Stimulated activated CD8-positive, alpha-beta memory T cell treated with anti-CD3 and anti-CD28 coated beads, Interleukin-4, amount 100 ng/mL, for 1 hour (primary cell): ENCODE results near the gene STXBP3.
A peak's percentile ranks its signal among the peaks of the same experiment; 100 is the strongest.

Experiments used
- DNase-seq, 2 donors: peaks; one replicate each; pipeline ENCODE4 v3.0.0-alpha.2; 2020; ENCODE audit warnings: low read depth in 2 of 2, low spot score in 1 of 2

The STXBP3 gene

GRCh38 chr1:108801101-108801500 is 54.6 kb downstream of the STXBP3 start:
- no peak for DNase-seq

GRCh38 chr1:108803548-108803947 is 57.1 kb downstream of the STXBP3 start:
- DNase-seq, result no peak

- DNase-seq, result no peak
Measured at GRCh38 chr1:108808438-108808837, 62.0 kb downstream of the STXBP3 start.

- DNase-seq, result no peak
Measured at GRCh38 chr1:108811611-108812010, 65.1 kb downstream of the STXBP3 start.

GRCh38 chr1:108813326-108813725 is 66.9 kb downstream of the STXBP3 start:
- no peak for DNase-seq

GRCh38 chr1:108814343-108815125 is 68.1 kb downstream of the STXBP3 start:
- no peak for DNase-seq

GRCh38 chr1:108815566-108815965 is 69.1 kb downstream of the STXBP3 start:
- no peak for DNase-seq

GRCh38 chr1:108816049-108816893 is 69.8 kb downstream of the STXBP3 start:
- DNase-seq, result no peak

GRCh38 chr1:108817016-108817415 is 70.5 kb downstream of the STXBP3 start:
- no peak for DNase-seq

GRCh38 chr1:108817811-108818210 is 71.3 kb downstream of the STXBP3 start:
- no peak for DNase-seq

- no peak for DNase-seq
Measured at GRCh38 chr1:108819878-108820277, 73.4 kb downstream of the STXBP3 start.

- no peak for DNase-seq
Measured at GRCh38 chr1:108823632-108824031, 77.2 kb downstream of the STXBP3 start.

GRCh38 chr1:108824051-108824450 is 77.6 kb downstream of the STXBP3 start:
- DNase-seq, result no peak

GRCh38 chr1:108826081-108826635 is 79.7 kb downstream of the STXBP3 start:
- no peak for DNase-seq

GRCh38 chr1:108828074-108828961 is 81.8 kb downstream of the STXBP3 start:
- peak; percentile 19 to 42 for DNase-seq

- no peak for DNase-seq
Measured at GRCh38 chr1:108829498-108829916, 83.0 kb downstream of the STXBP3 start.

GRCh38 chr1:108830119-108831008 is 83.9 kb downstream of the STXBP3 start:
- DNase-seq, result no peak

- DNase-seq, result no peak
Measured at GRCh38 chr1:108831225-108831624, 84.8 kb downstream of the STXBP3 start.

GRCh38 chr1:108832929-108833328 is 86.5 kb downstream of the STXBP3 start:
- no peak for DNase-seq

GRCh38 chr1:108841703-108842102 is 95.2 kb downstream of the STXBP3 start:
- no peak for DNase-seq
